Cardiac muscle cell (in vitro differentiated cells and primary cell): ENCODE data around the gene SCRT2. TPM values are rescaled to one million over a fixed set of nuclear protein-coding genes. Genes with fewer than 3 reads are reported as not detected.

Experiments
- DNase-seq, 2 donors: peaks; one replicate each; pipeline versions ENCODE4 v3.0.0 to v3.0.0-alpha.2; 2010 to 2017; ENCODE audit warnings: low read depth in 1 of 2, low spot score in 1 of 2
- H3K27ac ChIP-seq: fragments of 200-600 bp; sonication (generic); 2 replicates; pipeline ENCODE4 v1.5.1; 2016
- H3K27me3 ChIP-seq: fragments of 200-600 bp; sonication (generic); 2 replicates; pipeline ENCODE4 v1.6.0; 2016; ENCODE audit warnings: control low read depth
- H3K36me3 ChIP-seq: fragments of 200-600 bp; sonication (generic); 2 replicates; pipeline ENCODE4 v1.5.1; 2016; ENCODE audit warnings: control low read depth
- H3K4me1 ChIP-seq: fragments of 200-600 bp; sonication (generic); 2 replicates; pipeline ENCODE4 v1.8.1; 2017; ENCODE audit warnings: low read depth, mild to moderate bottlenecking, mixed run types
- H3K4me3 ChIP-seq: fragments of 200-600 bp; sonication (generic); 2 replicates; pipeline ENCODE4 v1.5.1; 2016; ENCODE audit warnings: mild to moderate bottlenecking
- H3K9me3 ChIP-seq: fragments of 200-600 bp; sonication (generic); 2 replicates; pipeline ENCODE4 v1.5.1; 2017; ENCODE audit warnings: low read depth, mild to moderate bottlenecking, control low read depth
- CTCF ChIP-seq: IDR thresholded peaks from 2 replicates; pipeline ENCODE4 v1.5.1; 2012; ENCODE audit warnings: low read depth, mild to moderate bottlenecking, low read length
- polyA plus RNA-seq: library from polyadenylated mRNA; unstranded; fragments of >200 nt; fragmentation: Nextera tagmentation; extraction: Ambion mirVana; gene quantifications from 2 replicates; pipeline ENCODE4 v1.2.1, GENCODE V29; 2016
- total RNA-seq: library from RNA; depleted of rRNA; stranded (reverse); fragments of >200 nt; gene quantifications from 2 replicates; pipeline ENCODE4 v1.2.3, GENCODE V29; 2016

Gene SCRT2
- total and polyA plus RNA-seq, 2 experiments from 2014 or later, result not detected

- no peak for DNase-seq
- Histone ChIP-seq H3K9me3 (no peaks in the 10 kb centered on the region), H3K36me3 (no peaks in the 10 kb centered on the region), H3K27me3 (peaks cover 4% of the 10 kb centered on the region), H3K27ac (no peak overlapping the region), H3K4me1 (peaks cover 19% of the 10 kb centered on the region), H3K4me3 (no peak overlapping the region)
- no peak for TF ChIP-seq CTCF
Observed at GRCh38 chr20:662277-663192, 13.1 kb downstream of the SCRT2 start.

GRCh38 chr20:661474-662270 is 13.9 kb downstream of the SCRT2 start:
- no peak for DNase-seq
- Histone ChIP-seq H3K27ac (no peak overlapping the region), H3K27me3 (peaks cover 4% of the 10 kb centered on the region), H3K4me3 (no peak overlapping the region), H3K4me1 (peaks cover 15% of the 10 kb centered on the region), H3K36me3 (no peaks in the 10 kb centered on the region), H3K9me3 (no peaks in the 10 kb centered on the region)
- TF ChIP-seq CTCF, result peak; percentile 5

GRCh38 chr20:658731-659291 is 16.8 kb downstream of the SCRT2 start:
- no peak overlapping the region for H3K4me3 ChIP-seq
- peaks cover 19% of the 10 kb centered on the region for H3K4me1 ChIP-seq
- DNase-seq, result no peak
- H3K27me3 ChIP-seq, result peaks cover 4% of the 10 kb centered on the region
- no peaks in the 10 kb centered on the region for H3K36me3 ChIP-seq
- no peak for TF ChIP-seq CTCF
- H3K9me3 ChIP-seq, result no peaks in the 10 kb centered on the region
- no peak overlapping the region for H3K27ac ChIP-seq

- no peak overlapping the region for H3K27ac ChIP-seq
- H3K4me3 ChIP-seq, result no peak overlapping the region
- no peaks in the 10 kb centered on the region for H3K9me3 ChIP-seq
- H3K36me3 ChIP-seq, result no peaks in the 10 kb centered on the region
- peaks cover 19% of the 10 kb centered on the region for H3K4me1 ChIP-seq
- TF ChIP-seq CTCF, result no peak
- peaks cover 3% of the 10 kb centered on the region for H3K27me3 ChIP-seq
- no peak for DNase-seq
Observed at GRCh38 chr20:658202-658601, 17.4 kb downstream of the SCRT2 start.

- Histone ChIP-seq H3K4me1 (peaks cover 18% of the 10 kb centered on the region), H3K27me3 (no peaks in the 10 kb centered on the region), H3K36me3 (no peaks in the 10 kb centered on the region), H3K27ac (no peak overlapping the region), H3K9me3 (no peaks in the 10 kb centered on the region), H3K4me3 (no peak overlapping the region)
- TF ChIP-seq CTCF, result no peak
- DNase-seq, result no peak
Observed at GRCh38 chr20:655726-656624, 19.6 kb downstream of the SCRT2 start.
